RWPE1 (cell line): ENCODE data around the gene SIGLEC1.

ENCODE experiments used
- CTCF ChIA-PET: fragments of 350-600 bp; sonication (Branson Sonifier 250); formaldehyde crosslinking; extraction: SDS; loops from one replicate; lab custom pipeline; 2021; lab: Yijun Ruan, JAX
- POLR2A ChIA-PET: fragments of 400-600 bp; formaldehyde crosslinking; extraction: SDS; loops from one replicate; lab custom pipeline; 2020; ENCODE audit warnings: antibody characterized with exemption; ENCODE audit not compliant: low non-redundant PET; lab: Yijun Ruan, JAX
- DNase-seq: peaks from one replicate; pipeline ENCODE4 v3.0.0; 2012; ENCODE audit warnings: low spot score
- H3K27ac ChIP-seq: fragments of 450-650 bp; 2 replicates; pipeline ENCODE4 v1.5.1; 2017
- CTCF ChIP-seq: fragments of 450-650 bp; conservative IDR thresholded peaks from 2 replicates; pipeline ENCODE4 v1.5.1; 2017; ENCODE audit warnings: low read depth, mild to moderate bottlenecking

The SIGLEC1 gene

GRCh38 chr20:3729811-3730540 is 17.6 kb upstream of the SIGLEC1 start:
- TF ChIP-seq CTCF, result no peak
- ChIA-PET CTCF (no interaction called here), POLR2A (no interaction called here)
- H3K27ac ChIP-seq, result no peak overlapping the region
- DNase-seq, result no peak

GRCh38 chr20:3729378-3729777 is 17.0 kb upstream of the SIGLEC1 start:
- no peak overlapping the region for H3K27ac ChIP-seq
- ChIA-PET POLR2A (no interaction called here), CTCF (interaction anchor here (0.6 kb wide), 1 partner anchor 131 kb away, joined by 5 read pairs; no protein-coding TSS in a partner anchor)
- no peak for TF ChIP-seq CTCF
- DNase-seq, result no peak

- ChIA-PET CTCF (interaction anchor here (0.6 to 1.2 kb wide), 3 partner anchors 13 to 165 kb away, joined by 3 to 5 read pairs (median 4); no protein-coding TSS in a partner anchor), POLR2A (no interaction called here)
- no peak for DNase-seq
- TF ChIP-seq CTCF, result no peak
- H3K27ac ChIP-seq, result no peak overlapping the region
Measured at GRCh38 chr20:3728876-3729275, 16.5 kb upstream of the SIGLEC1 start.

GRCh38 chr20:3728354-3728753 is 16.0 kb upstream of the SIGLEC1 start:
- H3K27ac ChIP-seq, result no peak overlapping the region
- no peak for DNase-seq
- TF ChIP-seq CTCF, result no peak
- ChIA-PET CTCF (interaction anchor here (0.7 to 1.2 kb wide), 4 partner anchors 12 to 165 kb away, joined by 3 to 6 read pairs (median 4); no protein-coding TSS in a partner anchor), POLR2A (no interaction called here)

GRCh38 chr20:3727401-3728021 is 15.1 kb upstream of the SIGLEC1 start:
- POLR2A ChIA-PET, result no interaction called here
- TF ChIP-seq CTCF, result no peak

GRCh38 chr20:3724356-3724755 is 12.0 kb upstream of the SIGLEC1 start:
- no peak for DNase-seq
- ChIA-PET CTCF (interaction anchor here (0.7 kb wide), 1 partner anchor 343 kb away, joined by 9 read pairs; no protein-coding TSS in a partner anchor), POLR2A (no interaction called here)
- H3K27ac ChIP-seq, result no peak overlapping the region
- TF ChIP-seq CTCF, result no peak

More at GRCh38 chr20:3727401-3728021, 15.1 kb upstream of the SIGLEC1 start:
- CTCF ChIA-PET, result interaction anchor here (0.7 to 1.2 kb wide), 4 partner anchors 11 to 164 kb away, joined by 3 to 6 read pairs (median 4); no protein-coding TSS in a partner anchor
- DNase-seq, result no peak
- H3K27ac ChIP-seq, result no peak overlapping the region
